Neural progenitor cell (in vitro differentiated cells): ENCODE measurements around the gene ARAP2. TPM values are rescaled to one million over a fixed set of nuclear protein-coding genes. Genes with fewer than 3 reads are reported as not detected.

ENCODE experiments used
- DNase-seq: peaks from one replicate; pipeline ENCODE4 v3.0.0-alpha.2; 2016; ENCODE audit warnings: low spot score
- H2AFZ ChIP-seq: fragments of 200-600 bp; sonication (generic); replicated peaks from 2 replicates; pipeline ENCODE4 v1.6.1; 2016; ENCODE audit warnings: antibody characterized with exemption
- H3F3A ChIP-seq: fragments of 200-600 bp; sonication (generic); 2 replicates; pipeline ENCODE4 v1.6.1; 2016; ENCODE audit warnings: antibody characterized with exemption, low read depth
- H3K27ac ChIP-seq: fragments of 200-600 bp; sonication (generic); 2 replicates; pipeline ENCODE4 v1.5.1; 2016; ENCODE audit warnings: mild to moderate bottlenecking
- H3K27me3 ChIP-seq: fragments of 200-600 bp; sonication (generic); 2 replicates; pipeline ENCODE4 v1.6.1; 2016; ENCODE audit warnings: mild to moderate bottlenecking, moderate library complexity
- H3K36me3 ChIP-seq: fragments of 200-600 bp; sonication (generic); 2 replicates; pipeline ENCODE4 v1.5.1; 2016
- H3K4me1 ChIP-seq: fragments of 200-600 bp; sonication (generic); 2 replicates; pipeline ENCODE4 v1.6.1; 2016; ENCODE audit warnings: mixed run types
- H3K4me2 ChIP-seq: fragments of 200-600 bp; sonication (generic); 2 replicates; pipeline ENCODE4 v1.6.1; 2016
- H3K4me3 ChIP-seq: fragments of 200-600 bp; sonication (generic); 2 replicates; pipeline ENCODE4 v1.5.1; 2016
- H3K79me2 ChIP-seq: fragments of 200-600 bp; sonication (generic); 2 replicates; pipeline ENCODE4 v1.6.1; 2016; ENCODE audit warnings: low read depth
- H3K9ac ChIP-seq: fragments of 200-600 bp; sonication (generic); 2 replicates; pipeline ENCODE4 v1.6.1; 2016
- H3K9me3 ChIP-seq: fragments of 200-600 bp; sonication (generic); 2 replicates; pipeline ENCODE4 v1.5.1; 2016; ENCODE audit warnings: low read depth
- H4K20me1 ChIP-seq: fragments of 200-600 bp; sonication (generic); 2 replicates; pipeline ENCODE4 v1.6.1; 2016; ENCODE audit warnings: low read depth
- H3K27ac Mint-ChIP-seq: 3 replicates; pipeline ENCODE4 v1.8.0; 2021; ENCODE audit warnings: mixed read lengths
- H3K27me3 Mint-ChIP-seq: 2 replicates; pipeline ENCODE4 v1.8.0; 2022; ENCODE audit warnings: low read depth, mild to moderate bottlenecking, inconsistent platforms, moderate library complexity, mixed read lengths; ENCODE audit not compliant: insufficient read depth
- H3K36me3 Mint-ChIP-seq: 3 replicates; pipeline ENCODE4 v1.8.0; 2021; ENCODE audit warnings: mixed read lengths
- H3K4me1 Mint-ChIP-seq: 3 replicates; pipeline ENCODE4 v1.8.0; 2021; ENCODE audit warnings: mixed read lengths
- H3K4me3 Mint-ChIP-seq: 3 replicates; pipeline ENCODE4 v1.8.0; 2021; ENCODE audit warnings: mild to moderate bottlenecking, moderate library complexity, mixed read lengths
- H3K9me3 Mint-ChIP-seq: 3 replicates; pipeline ENCODE4 v1.8.0; 2020; ENCODE audit warnings: mixed read lengths
- EZH2 ChIP-seq: fragments of 200-600 bp; sonication (generic); IDR thresholded peaks from 2 replicates; pipeline ENCODE4 v1.6.1; 2017; ENCODE audit warnings: antibody characterized with exemption, mild to moderate bottlenecking, moderate library complexity
- EZH2phosphoT487 ChIP-seq: fragments of 200-600 bp; sonication (generic); IDR thresholded peaks from 2 replicates; pipeline ENCODE4 v1.6.1; 2017; ENCODE audit warnings: antibody characterized with exemption
- total RNA-seq: library from RNA; depleted of rRNA; stranded (reverse); fragments of >200 nt; gene quantifications from 2 replicates; pipeline ENCODE4 v1.2.3, GENCODE V29; 2015; ENCODE audit warnings: low replicate concordance
- TF ChIP-seq, protein P1 (sequence below): fragments of 200-600 bp; sonication (generic); IDR thresholded peaks from 2 replicates; pipeline ENCODE4 v1.5.1; 2017; ENCODE audit warnings: antibody characterized with exemption, mild to moderate bottlenecking

ARAP2 gene
- total RNA-seq, 1 donor from 2014 or later = 1.6 TPM

- no peaks in the 10 kb centered on the region for H3K36me3 ChIP-seq
- no peak overlapping the region for H3K4me2 ChIP-seq
- H4K20me1 ChIP-seq = no peaks in the 10 kb centered on the region
- H3K4me3 ChIP-seq = no peak overlapping the region
- H3K4me1 Mint-ChIP-seq = no peaks in the 10 kb centered on the region
- no peaks in the 10 kb centered on the region for H3K27me3 Mint-ChIP-seq
- no peaks in the 10 kb centered on the region for H3K27me3 ChIP-seq
- H2AFZ ChIP-seq = no peak overlapping the region
- no peak for DNase-seq
- H3K79me2 ChIP-seq = no peaks in the 10 kb centered on the region
- no peak overlapping the region for H3K4me3 Mint-ChIP-seq
- no peaks in the 10 kb centered on the region for H3F3A ChIP-seq
- H3K9me3 ChIP-seq = no peaks in the 10 kb centered on the region
- TF ChIP-seq, protein P1, sequence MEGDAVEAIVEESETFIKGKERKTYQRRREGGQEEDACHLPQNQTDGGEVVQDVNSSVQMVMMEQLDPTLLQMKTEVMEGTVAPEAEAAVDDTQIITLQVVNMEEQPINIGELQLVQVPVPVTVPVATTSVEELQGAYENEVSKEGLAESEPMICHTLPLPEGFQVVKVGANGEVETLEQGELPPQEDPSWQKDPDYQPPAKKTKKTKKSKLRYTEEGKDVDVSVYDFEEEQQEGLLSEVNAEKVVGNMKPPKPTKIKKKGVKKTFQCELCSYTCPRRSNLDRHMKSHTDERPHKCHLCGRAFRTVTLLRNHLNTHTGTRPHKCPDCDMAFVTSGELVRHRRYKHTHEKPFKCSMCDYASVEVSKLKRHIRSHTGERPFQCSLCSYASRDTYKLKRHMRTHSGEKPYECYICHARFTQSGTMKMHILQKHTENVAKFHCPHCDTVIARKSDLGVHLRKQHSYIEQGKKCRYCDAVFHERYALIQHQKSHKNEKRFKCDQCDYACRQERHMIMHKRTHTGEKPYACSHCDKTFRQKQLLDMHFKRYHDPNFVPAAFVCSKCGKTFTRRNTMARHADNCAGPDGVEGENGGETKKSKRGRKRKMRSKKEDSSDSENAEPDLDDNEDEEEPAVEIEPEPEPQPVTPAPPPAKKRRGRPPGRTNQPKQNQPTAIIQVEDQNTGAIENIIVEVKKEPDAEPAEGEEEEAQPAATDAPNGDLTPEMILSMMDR = no peak
- no peak for TF ChIP-seq EZH2phosphoT487
- TF ChIP-seq EZH2 = no peak
- H3K4me1 ChIP-seq = no peaks in the 10 kb centered on the region
- no peaks in the 10 kb centered on the region for H3K36me3 Mint-ChIP-seq
- no peak overlapping the region for H3K27ac Mint-ChIP-seq
- H3K27ac ChIP-seq = no peak overlapping the region
- H3K9ac ChIP-seq = no peak overlapping the region
- no peaks in the 10 kb centered on the region for H3K9me3 Mint-ChIP-seq
Observed at GRCh38 chr4:36198068-36198808, 46.1 kb downstream of the ARAP2 start.

DNA sequence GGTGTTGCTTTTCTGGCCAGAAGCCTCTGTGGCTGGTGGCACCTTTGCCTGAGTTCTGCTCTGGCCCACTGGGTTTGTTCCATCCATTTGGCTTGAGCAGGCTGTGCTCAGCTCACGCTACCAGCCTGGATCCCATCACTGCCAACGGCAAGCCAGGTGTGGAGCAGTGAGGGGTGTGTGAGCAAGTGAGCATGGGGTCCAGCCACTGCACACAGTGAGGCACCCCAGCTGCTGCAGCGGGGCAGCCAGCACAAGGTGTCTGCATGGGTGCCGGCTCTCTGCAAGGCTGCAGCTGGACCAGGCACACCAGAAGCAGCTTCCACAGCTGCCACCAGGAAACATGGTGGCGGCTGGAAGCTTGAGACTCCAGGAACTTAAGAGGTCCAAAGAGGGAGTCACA, 46.8 kb downstream of the ARAP2 start:
- no peak overlapping the region for H3K27ac ChIP-seq
- TF ChIP-seq EZH2 = no peak

DNA sequence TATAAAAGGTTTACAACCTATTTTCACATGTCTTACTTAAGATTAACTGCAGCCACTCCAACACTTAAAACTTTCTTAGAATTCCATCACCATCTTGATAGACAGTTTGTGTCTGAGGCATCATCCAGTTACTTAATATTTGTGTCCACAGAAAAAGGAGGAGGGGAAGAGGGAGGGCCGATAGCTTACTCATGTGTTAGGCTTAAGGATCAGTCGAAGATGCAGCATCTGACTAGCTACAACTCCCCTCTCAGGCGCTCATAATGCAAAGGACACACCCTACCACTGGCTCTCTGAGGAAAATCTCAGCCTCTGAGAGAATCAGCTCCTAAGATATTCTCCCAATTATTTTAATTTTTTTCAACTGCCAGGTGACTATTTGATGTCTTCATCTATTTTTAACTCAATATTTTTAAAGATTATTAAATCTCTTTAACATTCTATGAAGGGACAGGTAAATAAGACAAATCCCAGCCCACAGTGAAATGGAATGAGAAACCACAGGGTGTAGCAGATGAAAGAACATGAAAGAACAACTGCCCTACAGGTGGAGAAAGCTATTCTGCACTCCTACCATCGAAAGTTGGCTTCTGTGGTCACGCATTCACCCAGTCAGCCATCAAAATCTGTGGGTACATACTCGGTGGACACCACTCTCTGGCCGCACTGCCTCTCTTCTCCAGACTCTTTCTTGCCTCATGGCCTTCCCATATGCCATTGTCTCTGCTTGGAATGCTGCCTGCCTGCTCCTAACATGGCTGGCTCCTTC, 48.0 kb downstream of the ARAP2 start:
- Mint-ChIP-seq H3K9me3 (no peaks in the 10 kb centered on the region), H3K27ac (no peak overlapping the region), H3K36me3 (no peaks in the 10 kb centered on the region), H3K4me1 (no peaks in the 10 kb centered on the region), H3K4me3 (no peak overlapping the region), H3K27me3 (no peaks in the 10 kb centered on the region)
- Histone ChIP-seq H3K9ac (no peak overlapping the region), H3K27ac (no peak overlapping the region), H3K4me2 (no peak overlapping the region), H3F3A (no peaks in the 10 kb centered on the region), H3K9me3 (no peaks in the 10 kb centered on the region), H3K4me3 (no peak overlapping the region), H3K36me3 (no peaks in the 10 kb centered on the region), H4K20me1 (no peaks in the 10 kb centered on the region), H3K79me2 (no peaks in the 10 kb centered on the region), H2AFZ (no peak overlapping the region), H3K4me1 (no peaks in the 10 kb centered on the region), H3K27me3 (no peaks in the 10 kb centered on the region)
- DNase-seq = no peak
- no peak for TF ChIP-seq EZH2
- TF ChIP-seq EZH2phosphoT487 = no peak
- TF ChIP-seq, protein P1 = no peak

More for the DNA sequence above, 46.8 kb downstream of the ARAP2 start:
- Mint-ChIP-seq H3K4me3 (no peak overlapping the region), H3K9me3 (no peaks in the 10 kb centered on the region), H3K4me1 (no peaks in the 10 kb centered on the region), H3K27ac (no peak overlapping the region), H3K36me3 (no peaks in the 10 kb centered on the region), H3K27me3 (no peaks in the 10 kb centered on the region)
- no peaks in the 10 kb centered on the region for H4K20me1 ChIP-seq
- no peak for DNase-seq
- no peaks in the 10 kb centered on the region for H3K79me2 ChIP-seq
- H3K4me3 ChIP-seq = no peak overlapping the region
- H2AFZ ChIP-seq = no peak overlapping the region
- no peaks in the 10 kb centered on the region for H3K36me3 ChIP-seq
- no peaks in the 10 kb centered on the region for H3K27me3 ChIP-seq
- no peaks in the 10 kb centered on the region for H3K4me1 ChIP-seq
- H3F3A ChIP-seq = no peaks in the 10 kb centered on the region
- no peak overlapping the region for H3K4me2 ChIP-seq
- no peaks in the 10 kb centered on the region for H3K9me3 ChIP-seq
- no peak overlapping the region for H3K9ac ChIP-seq

DNA sequence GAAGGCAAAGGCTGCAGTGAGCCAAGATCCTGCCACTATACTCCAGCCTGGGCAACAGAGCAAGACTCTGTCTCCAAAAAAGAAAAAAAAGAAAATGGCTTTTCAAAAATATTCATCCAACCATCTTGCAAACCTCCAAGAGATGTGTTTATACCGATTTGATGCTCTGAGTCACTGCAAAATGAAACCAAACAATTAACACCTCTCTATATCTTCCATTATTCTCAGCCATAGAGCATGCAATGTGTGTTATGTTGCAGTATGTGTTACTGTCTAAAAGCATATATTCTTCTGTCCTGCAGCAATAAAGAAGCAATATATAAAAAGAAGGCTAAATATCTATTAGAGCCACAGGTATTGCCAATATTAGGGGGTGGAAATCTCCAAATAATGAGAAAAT, 51.4 kb downstream of the ARAP2 start:
- H3K36me3 Mint-ChIP-seq = no peaks in the 10 kb centered on the region
- H2AFZ ChIP-seq = no peak overlapping the region
- H3F3A ChIP-seq = no peaks in the 10 kb centered on the region
- H3K9me3 ChIP-seq = no peaks in the 10 kb centered on the region
- TF ChIP-seq EZH2 = no peak
- H3K79me2 ChIP-seq = no peaks in the 10 kb centered on the region
- H3K4me3 Mint-ChIP-seq = no peak overlapping the region
- H3K4me1 Mint-ChIP-seq = no peaks in the 10 kb centered on the region
- H3K27ac ChIP-seq = no peak overlapping the region
- DNase-seq = no peak
- H3K36me3 ChIP-seq = no peaks in the 10 kb centered on the region
- H3K27me3 ChIP-seq = no peaks in the 10 kb centered on the region
- no peak overlapping the region for H3K4me3 ChIP-seq
- no peaks in the 10 kb centered on the region for H3K9me3 Mint-ChIP-seq
- H4K20me1 ChIP-seq = no peaks in the 10 kb centered on the region
- no peaks in the 10 kb centered on the region for H3K27me3 Mint-ChIP-seq
- H3K4me2 ChIP-seq = no peak overlapping the region
- no peaks in the 10 kb centered on the region for H3K4me1 ChIP-seq
- no peak overlapping the region for H3K27ac Mint-ChIP-seq
- H3K9ac ChIP-seq = no peak overlapping the region
